GM18867 (cell line): ENCODE results near the gene DNAJC18.
A peak's percentile ranks its signal among the peaks of the same experiment; 100 is the strongest.
"Not testable (repeated sequence)": the region's sequence is repeated elsewhere in the genome, so short reads cannot be mapped to it uniquely, and the experiment has no call there.

Experiments
- ATAC-seq: cut with Tn5 transposase; IDR thresholded peaks from one replicate; pipeline ENCODE4 v1.9.1; 2021; ENCODE audit warnings: mild to moderate bottlenecking, moderate library complexity; ENCODE audit not compliant: unreplicated experiment

The DNAJC18 gene

DNA sequence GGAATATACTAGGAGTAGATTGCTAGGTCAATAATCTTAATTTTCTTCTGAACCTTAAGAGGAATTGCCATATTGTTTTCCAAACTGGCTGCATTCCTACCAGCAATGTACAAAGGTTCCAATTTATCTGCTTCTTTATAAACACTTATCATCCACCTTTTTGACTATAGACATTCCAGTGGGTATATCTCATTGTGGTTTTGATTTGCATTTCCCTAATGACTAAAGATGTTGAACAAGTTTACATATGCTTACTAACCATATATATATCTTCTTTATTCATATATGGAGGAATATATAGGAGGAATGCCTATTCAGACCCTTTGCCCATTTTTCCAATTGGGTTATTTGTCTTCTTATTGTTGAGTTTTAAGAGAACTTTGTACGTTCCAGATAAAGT is 7.6 kb downstream of the DNAJC18 start:
- ATAC-seq, result no peak

DNA sequence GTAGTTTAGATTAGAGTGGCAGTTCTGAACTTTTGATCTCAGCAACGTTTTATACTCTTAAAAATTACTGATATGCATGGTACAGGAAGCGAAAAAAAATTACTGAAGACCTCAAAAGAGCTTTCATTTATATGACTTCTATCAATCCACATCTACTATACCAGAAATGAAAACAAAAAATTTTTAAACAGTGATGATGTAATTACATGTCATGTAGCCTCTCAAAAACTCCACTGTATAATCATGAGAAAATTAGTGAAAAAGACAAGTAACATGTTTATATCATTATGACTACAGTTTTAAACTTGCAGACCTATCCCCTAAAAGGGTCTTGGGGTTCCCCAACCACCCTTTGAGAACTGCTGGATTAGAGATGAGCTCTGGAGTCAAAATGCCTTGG is 9.3 kb downstream of the DNAJC18 start:
- no peak for ATAC-seq

DNA sequence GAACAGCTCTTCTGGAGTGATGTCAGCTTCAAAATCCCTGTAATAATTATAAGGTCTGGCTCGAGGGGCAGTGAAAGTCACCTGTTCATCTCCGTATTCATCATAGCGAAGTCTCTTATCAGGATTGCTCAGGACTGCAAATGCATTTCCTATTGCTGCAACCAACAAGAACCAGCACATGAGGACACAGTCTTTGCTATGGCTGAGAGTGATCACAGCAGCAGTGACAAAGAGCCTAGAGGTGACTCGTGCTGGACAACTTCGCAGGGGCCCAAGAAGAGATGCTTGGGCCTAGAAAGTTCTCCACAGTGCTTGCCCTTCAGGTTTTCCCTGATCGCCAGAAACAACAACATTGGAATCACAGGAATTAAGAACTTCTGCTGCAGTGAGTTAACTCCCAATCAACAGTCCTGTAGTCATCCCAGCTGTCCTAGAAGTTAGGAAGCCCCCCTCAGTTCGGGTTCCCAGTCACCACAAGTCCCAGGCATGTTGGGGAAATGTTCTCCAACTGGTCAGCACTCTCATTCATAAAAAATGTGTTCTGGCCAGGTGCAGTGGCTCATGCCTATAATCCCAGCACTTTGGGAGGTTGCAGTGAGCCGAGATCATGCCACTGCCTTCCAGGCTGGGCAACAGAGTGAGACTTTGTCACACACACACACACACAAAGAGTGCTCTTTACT is 13.0 kb downstream of the DNAJC18 start:
- ATAC-seq, result no peak

DNA sequence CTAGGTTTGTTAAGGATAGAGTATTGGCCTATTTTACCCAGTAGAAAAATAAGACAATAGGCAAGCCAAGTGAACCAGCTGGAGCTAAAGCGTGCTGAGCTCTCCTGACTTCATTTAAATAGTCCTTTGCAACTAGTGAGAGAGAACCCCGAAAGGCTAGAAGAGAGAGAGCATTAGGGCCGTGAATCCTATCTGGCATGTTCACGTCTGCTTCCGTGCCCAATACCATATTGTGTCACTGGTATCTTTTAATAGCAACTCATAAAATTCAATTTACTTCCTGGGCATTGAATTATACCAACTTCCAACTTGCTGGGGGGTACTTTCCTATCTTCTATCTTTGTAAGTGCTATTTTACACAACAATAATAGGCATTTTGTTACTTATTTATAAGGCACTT is 13.8 kb downstream of the DNAJC18 start:
- ATAC-seq, result no peak

DNA sequence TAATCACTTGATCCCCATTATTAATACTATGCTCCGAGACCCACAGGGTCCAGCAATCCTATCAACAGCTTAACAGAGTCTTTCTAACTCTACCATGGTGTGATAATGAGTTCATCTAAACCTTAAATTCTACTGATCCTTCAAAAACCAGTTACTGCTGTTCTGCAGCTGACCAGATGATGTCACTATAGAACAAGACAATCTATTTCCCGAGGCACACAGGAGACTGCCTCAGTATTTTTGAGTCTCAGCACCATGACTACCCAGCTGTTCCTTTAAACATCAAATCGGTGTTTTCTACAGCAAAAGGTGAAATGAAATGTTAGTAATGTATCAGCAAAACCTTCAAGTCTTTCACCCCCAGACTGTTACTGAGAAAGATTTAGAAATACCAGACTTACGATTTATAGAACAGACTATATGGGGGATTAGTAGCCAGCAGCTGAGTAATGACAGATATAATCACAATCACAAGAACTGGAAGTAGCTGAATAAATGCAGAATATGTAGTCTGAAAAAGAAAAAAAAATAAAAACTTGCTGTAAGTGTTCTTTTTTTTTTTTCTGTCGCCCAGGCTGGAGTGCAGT is 16.9 kb downstream of the DNAJC18 start:
- peak; percentile 58 for ATAC-seq

DNA sequence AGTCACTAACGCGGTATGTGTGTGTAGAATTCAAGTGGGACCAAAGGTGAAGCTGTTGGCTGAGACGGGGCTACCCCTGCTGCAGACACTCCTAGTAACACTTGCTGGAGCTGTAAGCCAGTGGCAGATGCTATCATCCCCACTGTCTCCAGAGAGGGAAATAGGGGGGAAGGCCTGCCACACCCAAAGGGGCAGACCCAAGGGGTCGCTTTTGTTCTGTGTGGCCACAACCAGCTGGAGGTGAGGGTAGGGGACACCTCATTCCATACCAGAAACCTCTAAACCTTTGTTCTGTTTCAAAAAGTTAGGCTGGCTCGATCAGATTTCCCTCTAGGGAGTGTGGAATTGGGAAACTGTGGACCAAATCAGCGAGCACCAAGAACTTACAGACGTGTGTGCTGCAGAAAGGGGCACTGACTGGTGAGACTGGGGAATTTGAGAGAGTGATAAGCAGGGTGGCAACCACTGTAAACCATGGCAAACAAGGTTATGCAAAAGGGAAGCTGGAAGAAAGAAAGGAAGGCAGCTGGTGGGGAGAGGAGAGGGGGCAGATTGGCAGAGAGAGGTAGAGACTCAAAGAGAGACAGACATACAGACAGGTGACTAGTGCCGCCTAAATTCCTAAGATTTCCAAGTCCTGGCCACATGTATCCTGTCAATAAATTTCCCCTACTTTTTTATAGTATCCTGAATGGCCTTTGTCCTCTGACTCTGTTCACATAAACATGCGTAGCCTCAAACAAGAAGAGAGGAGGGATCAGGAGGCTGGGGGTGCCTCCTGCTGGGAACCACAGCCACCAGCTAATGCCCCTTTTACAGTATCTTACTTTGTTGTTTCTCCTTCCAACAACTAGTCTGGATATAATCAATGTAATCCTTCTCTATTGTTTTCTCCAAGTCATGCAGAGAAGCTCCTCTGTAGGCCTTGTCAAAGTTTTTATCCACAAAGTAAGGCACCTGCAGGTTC is 19.8 kb downstream of the DNAJC18 start:
- no peak for ATAC-seq

DNA sequence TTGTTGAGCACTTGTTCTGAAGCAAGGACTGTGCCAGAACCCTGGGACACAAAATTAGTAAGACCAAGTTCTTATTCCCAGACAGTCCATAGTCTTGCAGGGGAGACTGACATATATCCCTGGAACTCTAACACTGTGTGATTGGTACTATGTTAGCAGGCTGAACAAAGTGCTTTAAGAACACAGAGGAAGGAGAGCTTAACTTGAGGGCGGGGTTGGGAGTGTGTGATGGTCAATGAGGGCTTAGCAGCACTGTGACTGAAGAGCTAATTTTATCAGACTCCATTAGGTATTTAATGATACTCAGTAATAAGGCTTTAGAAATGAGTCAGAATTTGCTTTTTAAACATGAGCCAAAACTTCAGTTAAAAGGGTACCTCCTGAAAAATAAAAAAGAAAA is 20.5 kb downstream of the DNAJC18 start:
- ATAC-seq, result no peak

DNA sequence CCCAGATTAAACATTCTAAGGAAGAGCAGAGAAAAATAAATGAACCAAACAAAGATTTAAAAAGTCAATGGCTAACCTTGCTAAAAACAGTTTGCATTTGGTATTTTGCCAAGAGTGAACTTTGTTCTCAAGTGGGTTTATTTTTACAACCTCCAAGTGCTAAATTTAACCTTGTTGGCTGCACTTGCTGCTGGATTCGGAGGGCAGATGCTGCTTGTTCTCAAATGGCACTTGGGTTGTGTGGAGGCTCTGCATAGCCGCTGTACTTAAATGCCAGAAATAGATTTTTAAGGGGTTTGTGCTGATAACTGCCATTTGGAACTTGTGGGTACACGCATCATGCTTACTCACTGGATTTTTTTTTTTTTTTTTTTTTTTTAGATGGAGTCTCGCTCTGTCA is 22.1 kb downstream of the DNAJC18 start:
- ATAC-seq, result no peak

DNA sequence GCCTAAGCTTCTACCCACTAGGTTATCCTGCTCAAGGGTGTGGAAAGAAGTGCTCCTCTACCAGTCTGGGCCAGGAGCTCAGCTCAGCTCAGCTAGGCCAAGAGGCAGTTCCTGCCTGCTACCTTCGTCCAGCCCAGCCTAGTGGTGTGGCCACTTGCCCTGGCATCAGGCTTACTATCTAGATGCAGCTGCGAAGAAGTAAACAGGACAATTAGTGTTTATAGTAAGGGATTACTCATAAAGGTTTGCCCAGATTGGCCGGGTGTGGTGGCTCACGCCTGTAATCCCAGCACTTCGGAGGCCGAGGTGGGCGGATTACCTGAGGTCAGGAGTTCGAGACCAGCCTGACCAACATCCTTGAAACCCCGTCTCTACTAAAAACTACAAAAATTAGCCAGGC is 22.7 kb downstream of the DNAJC18 start:
- no peak for ATAC-seq

DNA sequence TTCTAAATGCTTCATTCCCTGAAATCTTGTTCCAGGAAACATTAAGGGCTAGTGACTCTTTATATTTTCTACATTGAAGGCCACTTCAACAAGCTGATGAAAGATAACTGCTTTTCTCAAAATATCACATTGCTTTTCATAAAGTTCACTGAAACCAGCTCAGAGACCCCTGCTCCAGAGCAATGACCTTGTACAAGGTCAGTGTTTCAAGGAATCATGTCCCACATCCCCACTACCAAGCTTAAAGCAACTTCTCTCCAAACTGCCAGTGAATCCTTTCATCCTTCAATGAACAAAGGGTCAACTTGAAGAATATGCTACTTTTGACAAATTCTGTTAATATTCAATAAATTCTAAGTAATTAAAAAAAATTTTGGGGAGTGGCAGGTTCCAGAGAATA is 23.5 kb downstream of the DNAJC18 start:
- ATAC-seq, result no peak

DNA sequence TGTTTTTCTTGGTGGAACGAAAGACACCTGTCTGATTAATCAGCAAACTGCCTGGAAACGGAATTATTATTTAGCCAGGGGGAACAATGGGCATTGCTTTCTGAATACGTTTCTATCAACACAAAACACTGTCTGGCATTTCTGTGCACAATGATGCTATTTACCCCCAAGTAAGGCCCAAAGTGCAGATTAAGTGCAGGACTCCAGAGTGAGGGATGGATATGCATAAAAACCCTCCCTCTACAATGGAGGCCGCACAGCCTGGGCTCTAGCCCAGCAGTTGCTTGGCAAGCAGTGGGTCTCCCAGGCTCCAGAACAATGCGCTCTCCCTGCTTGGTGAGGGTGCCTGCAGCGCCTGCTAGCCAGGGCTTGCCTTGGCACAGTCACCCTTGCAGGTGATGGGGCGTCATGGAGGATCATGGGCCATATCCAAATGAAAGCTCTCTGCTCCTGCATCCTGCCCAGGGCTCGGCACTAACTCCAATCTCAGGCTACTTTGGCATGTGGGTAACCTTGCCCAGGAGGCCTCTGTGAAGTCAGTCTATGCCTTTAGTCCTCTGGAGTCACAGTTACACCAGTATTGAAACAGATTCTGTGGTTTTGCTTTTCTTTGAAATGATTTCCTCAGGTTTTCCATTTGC is 24.0 kb downstream of the DNAJC18 start:
- no peak for ATAC-seq

DNA sequence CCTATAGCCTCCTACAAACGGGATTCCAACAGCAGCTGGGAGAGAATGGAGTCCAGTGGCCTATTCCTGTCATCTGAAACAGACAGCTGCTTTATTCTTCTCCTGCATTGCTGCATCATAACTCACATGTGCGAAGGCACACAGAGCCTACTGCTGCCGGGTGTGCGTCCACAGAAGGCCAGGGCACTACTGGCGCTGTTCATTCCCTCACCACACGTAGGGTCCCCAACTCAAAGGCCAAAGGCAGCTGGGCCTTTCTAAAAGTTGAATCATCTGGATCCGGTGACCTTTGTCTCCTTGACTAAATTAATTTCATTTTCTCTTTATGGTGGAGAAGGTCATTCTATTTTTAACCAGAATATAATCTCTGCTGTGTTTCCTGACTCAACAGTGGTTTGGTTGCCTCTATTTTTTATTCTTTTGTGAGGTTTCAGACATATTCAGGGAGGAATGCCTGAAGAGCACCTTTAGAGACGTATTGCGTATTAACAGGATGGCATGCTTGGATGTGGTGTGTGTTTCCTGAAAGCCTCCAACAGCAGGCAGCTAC is 24.7 kb downstream of the DNAJC18 start:
- ATAC-seq, result no peak

DNA sequence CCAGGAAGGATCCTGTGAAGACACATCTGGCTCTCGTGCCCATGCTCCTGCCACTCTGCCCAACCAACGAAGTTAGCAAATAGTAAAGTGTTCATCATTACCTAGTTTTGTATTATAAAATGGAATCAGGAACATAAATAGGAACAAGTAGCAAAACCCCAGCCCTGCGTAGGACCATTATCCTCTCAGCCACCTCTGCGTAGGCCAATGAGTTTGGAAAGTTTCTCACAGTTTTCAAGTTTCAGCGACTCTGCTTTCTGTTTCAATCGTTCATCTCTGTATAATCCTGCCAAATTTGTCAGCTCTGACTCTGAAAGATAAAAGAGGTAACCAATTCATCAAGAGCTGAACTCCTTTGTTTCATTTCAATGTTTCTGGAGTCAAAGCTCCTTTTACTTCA is 25.4 kb downstream of the DNAJC18 start:
- ATAC-seq, result no peak

DNA sequence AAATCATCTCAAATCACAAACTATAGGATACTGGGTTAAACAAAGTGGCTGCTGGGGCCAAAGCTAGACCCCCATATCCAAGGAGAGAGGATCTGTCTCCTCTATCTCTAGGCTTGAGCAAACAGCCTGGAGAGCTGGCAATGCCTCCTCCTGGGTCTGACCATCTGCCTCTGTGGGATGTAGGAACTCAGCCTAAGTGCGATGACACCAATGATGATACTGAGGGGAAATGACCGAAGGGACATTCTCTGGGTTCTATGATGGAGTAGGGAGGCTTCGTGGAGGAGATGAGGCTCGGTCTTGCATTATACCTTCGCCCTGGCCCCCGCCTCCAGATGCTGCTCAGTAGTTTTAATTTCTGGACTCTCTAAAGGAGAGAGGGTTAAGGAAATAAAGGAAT is 26.2 kb downstream of the DNAJC18 start:
- ATAC-seq, result no peak

DNA sequence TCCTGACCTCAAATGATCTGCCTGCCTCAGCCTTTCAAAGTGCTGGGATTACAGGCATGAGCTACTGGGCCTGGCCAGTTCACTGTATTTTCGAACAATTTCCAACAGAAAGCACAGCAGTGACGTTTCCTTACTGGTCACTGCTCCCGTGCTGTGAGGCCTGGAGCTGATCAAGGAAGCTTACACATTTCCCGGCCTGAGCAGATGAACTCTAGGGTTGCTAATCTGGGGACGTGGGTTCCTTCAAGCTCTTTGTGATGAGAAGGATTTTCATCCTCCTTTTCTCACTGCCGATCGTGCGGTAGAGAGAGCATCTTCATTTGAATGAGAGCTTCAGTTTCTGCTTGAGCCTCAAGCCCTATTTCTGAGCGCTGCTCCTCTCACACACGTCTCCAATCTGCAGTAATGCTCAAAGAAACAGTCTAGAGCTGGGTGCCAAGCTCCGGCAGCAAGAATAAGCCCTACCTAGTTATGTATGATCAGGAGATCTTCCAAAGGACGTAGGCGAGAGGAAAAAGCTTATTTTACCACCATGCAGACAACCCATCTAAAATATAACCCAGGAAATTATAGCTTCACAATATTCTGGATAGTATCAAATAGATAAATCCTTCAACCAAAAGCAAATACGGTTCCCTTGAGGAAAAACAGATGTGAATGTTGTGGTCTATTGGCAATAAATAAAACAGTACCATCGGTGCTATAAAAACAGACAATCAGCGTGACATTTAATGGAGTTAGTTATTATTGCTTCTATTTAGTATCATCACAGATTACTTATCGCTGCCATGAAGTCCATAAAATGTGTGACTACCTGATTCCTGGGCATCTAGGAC is 28.1 kb downstream of the DNAJC18 start:
- no peak for ATAC-seq

DNA sequence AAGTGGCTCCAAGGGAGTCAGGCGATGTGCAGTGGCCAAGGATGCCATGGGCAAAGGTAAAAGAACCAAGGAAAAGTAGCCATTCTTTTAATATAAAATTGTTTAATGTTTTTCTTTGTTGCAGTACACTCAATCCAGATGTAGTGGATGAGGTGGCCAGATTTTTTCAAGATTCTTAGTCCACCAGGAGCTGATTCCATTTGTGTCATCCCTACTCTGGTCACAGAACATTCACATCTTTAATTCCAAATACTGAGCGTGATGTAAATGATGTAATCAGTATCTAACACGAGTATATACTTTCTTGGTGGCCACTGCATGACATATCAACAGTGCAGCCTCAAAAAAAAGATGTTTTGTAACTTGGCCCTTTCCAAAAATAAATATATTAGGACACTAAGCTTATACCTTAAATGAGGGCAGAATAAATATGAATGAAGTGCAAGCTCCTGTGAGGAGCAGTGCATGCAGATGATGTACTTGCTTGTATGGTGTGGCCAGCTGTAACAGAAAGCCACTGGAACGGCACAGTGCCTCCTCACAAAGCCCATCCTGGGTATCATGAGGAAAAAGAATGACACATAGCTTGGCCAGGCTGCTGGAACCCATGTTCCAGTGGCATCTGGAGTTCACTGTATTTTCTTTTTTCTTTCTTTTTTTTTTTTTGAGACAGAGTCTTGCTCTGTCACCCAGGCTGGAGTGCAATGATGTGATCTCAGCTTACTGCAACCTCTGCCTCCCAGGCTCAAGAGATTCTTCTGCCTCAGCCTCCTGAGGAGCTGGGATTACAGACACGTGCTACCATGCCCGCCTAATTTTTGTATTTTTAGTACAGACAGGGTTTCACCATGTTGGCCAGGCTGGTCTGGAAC is 29.0 kb downstream of the DNAJC18 start:
- no peak for ATAC-seq

DNA sequence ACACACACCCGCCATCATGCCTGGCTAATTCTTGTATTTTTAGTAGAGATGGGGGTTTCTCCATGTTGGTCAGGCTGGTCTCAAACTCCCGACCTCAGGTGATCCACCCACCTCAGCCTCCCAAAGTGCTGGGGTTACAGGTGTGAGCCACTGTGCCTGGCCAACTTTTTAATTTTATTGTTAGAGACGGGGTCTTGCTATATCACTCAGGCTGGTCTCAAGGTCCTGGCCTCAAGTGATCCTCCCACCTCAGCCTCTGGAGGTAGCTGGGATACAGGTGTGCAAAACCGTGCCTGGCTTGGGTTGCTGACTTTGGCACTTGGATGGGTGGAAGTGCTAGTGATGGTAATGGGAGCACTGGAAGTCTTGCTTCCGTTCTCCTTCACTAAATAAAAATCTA is 30.2 kb downstream of the DNAJC18 start:
- ATAC-seq, result not testable (repeated sequence)

DNA sequence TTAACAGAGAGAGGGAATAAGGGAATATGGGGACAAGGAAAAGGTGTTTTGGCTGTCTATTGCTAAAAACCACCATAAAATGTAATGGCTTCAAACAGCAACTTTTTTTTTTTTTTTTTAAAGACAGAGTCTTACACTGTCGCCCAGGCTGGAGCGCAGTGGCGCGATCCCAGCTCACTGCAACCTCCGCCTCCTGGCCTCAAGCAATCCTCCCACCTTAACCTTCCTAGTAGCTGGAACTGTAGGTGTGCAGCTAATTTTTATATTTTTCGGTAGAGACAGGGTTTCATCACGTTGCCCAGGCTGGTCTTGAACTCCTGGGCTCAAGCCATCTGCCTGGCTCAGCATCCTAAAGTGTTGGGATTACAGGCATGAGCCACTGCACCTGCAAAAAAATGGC is 31.1 kb downstream of the DNAJC18 start:
- ATAC-seq, result no peak

DNA sequence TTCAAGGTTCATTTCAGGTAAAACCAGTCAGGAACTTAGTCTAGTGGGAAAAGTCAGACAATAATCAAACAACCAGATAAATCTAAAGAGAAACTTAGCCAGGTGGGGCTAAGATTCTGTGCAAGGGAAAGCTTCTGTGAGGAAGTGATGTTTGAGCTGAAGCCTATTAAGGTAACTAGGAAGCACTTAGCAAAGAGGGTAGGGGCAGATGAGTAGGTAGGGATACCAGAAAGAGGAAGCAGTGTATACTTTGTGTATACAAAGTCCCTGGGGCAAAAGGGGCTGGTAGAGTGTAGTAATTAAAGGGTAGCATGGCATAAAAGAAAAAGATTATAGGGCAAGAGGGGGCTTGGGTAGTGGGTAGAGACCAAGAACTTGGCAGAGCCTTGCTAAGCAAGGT is 31.8 kb downstream of the DNAJC18 start:
- no peak for ATAC-seq
